Measurements from ENCODE around the gene IL23R. TPM values are rescaled to one million over a fixed set of nuclear protein-coding genes. Genes with fewer than 3 reads are reported as not detected.

The IL23R gene
- total RNA-seq, 3 donors from 2014 or later = not detected

GRCh38 chr1:67264152-67264551 is 97.9 kb downstream of the IL23R start:
- no peaks in the 10 kb centered on the region for H3K27me3 ChIP-seq
- H3K4me3 ChIP-seq = no peak overlapping the region
- no peak overlapping the region for H3K27ac ChIP-seq
- DNase-seq (ENCODE audit: low spot score in 2 of 2) = no peak
- TF ChIP-seq POLR2A (IDR thresholded peaks at IDR 0.05) (no peak), POLR2AphosphoS5 (IDR thresholded peaks at IDR 0.05) (no peak), CTCF (IDR thresholded peaks at IDR 0.05) (no peak)
- no peaks in the 10 kb centered on the region for H3K4me1 ChIP-seq
- intact Hi-C loops (cut with DNase I; ENCODE audit: low total_unique reads) = no loop called here
- no peaks in the 10 kb centered on the region for H3K9me3 ChIP-seq
- no peaks in the 10 kb centered on the region for H3K36me3 ChIP-seq

GRCh38 chr1:67264899-67265298 is 98.6 kb downstream of the IL23R start:
- TF ChIP-seq POLR2AphosphoS5 (IDR thresholded peaks at IDR 0.05) = no peak
- no peak for TF ChIP-seq POLR2A (IDR thresholded peaks at IDR 0.05)
- no peak for TF ChIP-seq CTCF (IDR thresholded peaks at IDR 0.05)
- Histone ChIP-seq H3K4me3 (no peak overlapping the region), H3K9me3 (no peaks in the 10 kb centered on the region), H3K27ac (no peak overlapping the region), H3K4me1 (no peaks in the 10 kb centered on the region), H3K36me3 (no peaks in the 10 kb centered on the region), H3K27me3 (no peaks in the 10 kb centered on the region)
- no peak for DNase-seq (ENCODE audit: low spot score in 2 of 2)
- intact Hi-C loops (cut with DNase I; ENCODE audit: low total_unique reads) = no loop called here

- Histone ChIP-seq H3K36me3 (no peaks in the 10 kb centered on the region), H3K4me3 (no peak overlapping the region), H3K27me3 (no peaks in the 10 kb centered on the region), H3K9me3 (no peaks in the 10 kb centered on the region), H3K4me1 (no peaks in the 10 kb centered on the region), H3K27ac (no peak overlapping the region)
- DNase-seq (ENCODE audit: low spot score in 2 of 2) = no peak
- intact Hi-C loops (cut with DNase I; ENCODE audit: low total_unique reads) = loop anchor here (2.0 kb wide), 1 partner anchor 14 kb away; no protein-coding TSS in a partner anchor
- TF ChIP-seq CTCF (IDR thresholded peaks at IDR 0.05) = no peak
- no peak for TF ChIP-seq POLR2A (IDR thresholded peaks at IDR 0.05)
- TF ChIP-seq POLR2AphosphoS5 (IDR thresholded peaks at IDR 0.05) = no peak
Measured at GRCh38 chr1:67269061-67269460, 102.8 kb downstream of the IL23R start.

- DNase-seq (ENCODE audit: low spot score in 2 of 2) = no peak
- Histone ChIP-seq H3K4me1 (no peaks in the 10 kb centered on the region), H3K27me3 (no peaks in the 10 kb centered on the region), H3K9me3 (no peaks in the 10 kb centered on the region), H3K4me3 (no peak overlapping the region), H3K27ac (no peak overlapping the region), H3K36me3 (no peaks in the 10 kb centered on the region)
- intact Hi-C loops (cut with DNase I; ENCODE audit: low total_unique reads) = no loop called here
- TF ChIP-seq POLR2AphosphoS5 (IDR thresholded peaks at IDR 0.05) (no peak), POLR2A (IDR thresholded peaks at IDR 0.05) (no peak), CTCF (IDR thresholded peaks at IDR 0.05) (no peak)
Measured at GRCh38 chr1:67270541-67270940, 104.3 kb downstream of the IL23R start.

GRCh38 chr1:67273591-67273990 is 107.3 kb downstream of the IL23R start:
- H3K27ac ChIP-seq = no peak overlapping the region
- H3K27me3 ChIP-seq = no peaks in the 10 kb centered on the region
- H3K4me3 ChIP-seq = no peak overlapping the region
- no peak for TF ChIP-seq POLR2AphosphoS5 (IDR thresholded peaks at IDR 0.05)
- no peak for TF ChIP-seq CTCF (IDR thresholded peaks at IDR 0.05)
- no peak for TF ChIP-seq POLR2A (IDR thresholded peaks at IDR 0.05)
- intact Hi-C loops (cut with DNase I; ENCODE audit: low total_unique reads) = no loop called here
- no peaks in the 10 kb centered on the region for H3K36me3 ChIP-seq
- no peaks in the 10 kb centered on the region for H3K4me1 ChIP-seq
- no peaks in the 10 kb centered on the region for H3K9me3 ChIP-seq
- DNase-seq (ENCODE audit: low spot score in 2 of 2) = no peak

Measured in breast epithelium (tissue), 4 donors.